Measurements from ENCODE around the gene SUSD6. TPM values are rescaled to one million over a fixed set of nuclear protein-coding genes. Genes with fewer than 3 reads are reported as not detected.
A peak's percentile ranks its signal among the peaks of the same experiment; 100 is the strongest.

Gene SUSD6
- total RNA-seq, 1 donor from 2014 or later = 67.1 TPM

DNA sequence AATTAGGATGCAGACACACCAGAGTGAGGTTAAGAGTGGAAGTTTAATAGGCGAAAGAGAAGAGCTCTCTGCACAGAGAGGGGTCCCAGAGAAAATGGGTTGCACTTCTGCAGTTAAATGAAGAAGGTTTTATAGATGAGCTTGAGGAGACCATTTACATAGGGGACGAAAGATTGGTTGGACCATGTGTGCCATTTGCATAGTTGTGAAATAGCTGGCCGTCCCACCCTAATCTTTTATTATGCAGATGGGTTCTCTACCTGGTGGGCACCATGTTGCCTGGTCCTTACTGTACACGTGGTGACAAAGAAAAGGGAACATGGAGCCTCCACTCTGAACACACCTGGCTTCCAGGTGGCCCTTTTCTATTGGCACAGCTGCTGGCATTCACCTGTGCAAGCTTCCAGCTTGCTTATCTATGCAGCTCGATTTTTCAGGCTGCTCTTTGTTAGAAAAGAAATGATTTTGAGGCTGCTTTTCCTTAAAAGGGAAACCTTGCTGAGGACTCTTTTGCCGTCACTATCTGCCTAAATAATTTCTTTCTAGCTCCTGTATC, 88.4 kb downstream of the SUSD6 start:
- intact Hi-C loops (cut with micrococcal nuclease) = no loop called here
- no peaks in the 10 kb centered on the region for H3K9me3 Mint-ChIP-seq
- H3K4me3 Mint-ChIP-seq = no peak overlapping the region
- no peaks in the 10 kb centered on the region for H3K27me3 Mint-ChIP-seq
- ATAC-seq (ENCODE audit: low read depth) (no peak), DNase-seq (no peak)
- H3K27ac Mint-ChIP-seq = no peak overlapping the region
- peaks cover 95% of the 10 kb centered on the region for H3K4me1 Mint-ChIP-seq
- ChIA-PET CTCF (no interaction called here), POLR2A (interaction anchor here (0.6 to 1.5 kb wide), 3 partner anchors 8 to 856 kb away, joined by 4 to 9 read pairs (median 5); no protein-coding TSS in a partner anchor)
- TF ChIP-seq, protein P1, sequence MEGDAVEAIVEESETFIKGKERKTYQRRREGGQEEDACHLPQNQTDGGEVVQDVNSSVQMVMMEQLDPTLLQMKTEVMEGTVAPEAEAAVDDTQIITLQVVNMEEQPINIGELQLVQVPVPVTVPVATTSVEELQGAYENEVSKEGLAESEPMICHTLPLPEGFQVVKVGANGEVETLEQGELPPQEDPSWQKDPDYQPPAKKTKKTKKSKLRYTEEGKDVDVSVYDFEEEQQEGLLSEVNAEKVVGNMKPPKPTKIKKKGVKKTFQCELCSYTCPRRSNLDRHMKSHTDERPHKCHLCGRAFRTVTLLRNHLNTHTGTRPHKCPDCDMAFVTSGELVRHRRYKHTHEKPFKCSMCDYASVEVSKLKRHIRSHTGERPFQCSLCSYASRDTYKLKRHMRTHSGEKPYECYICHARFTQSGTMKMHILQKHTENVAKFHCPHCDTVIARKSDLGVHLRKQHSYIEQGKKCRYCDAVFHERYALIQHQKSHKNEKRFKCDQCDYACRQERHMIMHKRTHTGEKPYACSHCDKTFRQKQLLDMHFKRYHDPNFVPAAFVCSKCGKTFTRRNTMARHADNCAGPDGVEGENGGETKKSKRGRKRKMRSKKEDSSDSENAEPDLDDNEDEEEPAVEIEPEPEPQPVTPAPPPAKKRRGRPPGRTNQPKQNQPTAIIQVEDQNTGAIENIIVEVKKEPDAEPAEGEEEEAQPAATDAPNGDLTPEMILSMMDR (IDR thresholded peaks at IDR 0.05) = no peak
- H3K36me3 Mint-ChIP-seq (ENCODE audit: low read depth) = peaks cover 15% of the 10 kb centered on the region

DNA sequence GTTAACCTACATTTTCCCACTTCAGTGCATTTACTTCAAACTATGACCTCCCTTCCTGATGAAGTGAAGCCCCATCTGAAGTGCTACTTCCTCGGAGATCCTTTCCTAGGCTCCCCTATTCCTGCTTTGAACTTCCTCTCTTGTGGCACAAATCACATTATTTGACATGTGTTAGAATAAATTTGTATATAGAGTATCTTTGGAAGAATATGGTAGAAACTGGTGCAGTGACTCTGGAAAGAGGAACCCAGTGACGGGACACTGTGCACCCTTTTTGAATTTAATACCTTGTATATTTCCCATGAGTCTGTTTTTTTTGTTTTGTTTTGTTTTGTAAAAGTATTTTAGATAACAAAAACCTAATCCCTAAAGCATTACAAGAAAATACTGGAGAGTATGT, 89.2 kb downstream of the SUSD6 start:
- peak overlapping the region; percentile 19 for H3K27ac Mint-ChIP-seq
- TF ChIP-seq, protein P1 (IDR thresholded peaks at IDR 0.05) = no peak
- CTCF ChIA-PET = no interaction called here
- H3K27me3 Mint-ChIP-seq = no peaks in the 10 kb centered on the region
- intact Hi-C loops (cut with micrococcal nuclease) = no loop called here
- H3K4me1 Mint-ChIP-seq = peaks cover 92% of the 10 kb centered on the region
- no peak overlapping the region for H3K4me3 Mint-ChIP-seq
- DNase-seq (no peak), ATAC-seq (ENCODE audit: low read depth) (no peak)
- H3K36me3 Mint-ChIP-seq (ENCODE audit: low read depth) = peaks cover 20% of the 10 kb centered on the region
- no peaks in the 10 kb centered on the region for H3K9me3 Mint-ChIP-seq
- POLR2A ChIA-PET = no interaction called here

DNA sequence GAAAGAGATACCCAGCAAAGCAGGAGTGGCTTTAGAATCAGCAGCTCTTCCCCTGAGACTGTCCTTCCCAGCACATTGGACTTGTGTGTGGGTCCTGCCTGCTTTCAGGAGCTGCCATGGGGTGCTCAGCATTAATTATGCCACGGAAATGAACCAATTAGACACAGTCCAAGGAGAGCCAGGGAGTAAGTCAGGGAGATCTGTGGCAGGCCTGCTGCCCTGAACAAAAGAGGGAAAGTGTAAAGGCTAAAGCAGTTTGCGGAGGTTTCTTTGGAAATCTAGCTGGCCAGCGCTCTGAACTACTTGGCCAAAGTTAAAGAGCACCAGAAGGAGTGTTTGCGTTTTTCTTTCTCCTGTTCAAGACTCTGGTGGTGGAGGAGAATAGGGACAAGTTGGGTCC, 89.9 kb downstream of the SUSD6 start:
- no peak for ATAC-seq (ENCODE audit: low read depth)
- TF ChIP-seq, protein P1 (IDR thresholded peaks at IDR 0.05) = no peak
- ChIA-PET CTCF (no interaction called here), POLR2A (interaction anchor here (0.8 to 1.4 kb wide), 2 partner anchors 87 to 90 kb away, joined by 3 to 16 read pairs; partner anchors contain the start of gene SUSD6)
- Mint-ChIP-seq H3K4me1 (peaks cover 90% of the 10 kb centered on the region), H3K27ac (peak overlapping the region; percentile 46), H3K9me3 (no peaks in the 10 kb centered on the region), H3K4me3 (no peak overlapping the region), H3K36me3 (ENCODE audit: low read depth) (peaks cover 26% of the 10 kb centered on the region), H3K27me3 (no peaks in the 10 kb centered on the region)
- no peak for DNase-seq
- intact Hi-C loops (cut with micrococcal nuclease) = no loop called here

DNA sequence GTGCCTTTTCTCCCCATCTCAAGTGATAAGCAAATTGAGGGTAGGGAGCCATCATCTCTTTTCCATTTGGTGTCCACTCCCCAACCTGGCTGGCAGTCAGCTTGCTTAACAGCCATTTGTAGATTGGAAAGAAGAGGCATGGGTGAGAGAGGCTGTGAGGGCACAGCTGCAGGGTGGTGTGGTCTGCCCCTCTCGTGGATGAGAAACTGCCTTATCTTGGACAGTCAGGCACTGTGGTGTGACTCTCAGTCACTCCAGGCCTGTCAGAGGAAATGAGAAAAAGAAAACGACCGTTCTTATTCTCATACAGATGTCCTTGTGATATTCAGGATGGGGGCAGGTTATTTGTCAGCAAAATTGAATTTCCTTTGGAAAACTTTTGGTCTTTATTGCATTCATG, 90.5 kb downstream of the SUSD6 start:
- Mint-ChIP-seq H3K27me3 (no peaks in the 10 kb centered on the region), H3K4me3 (no peak overlapping the region), H3K9me3 (no peaks in the 10 kb centered on the region), H3K4me1 (peaks cover 86% of the 10 kb centered on the region), H3K27ac (peak overlapping the region; percentile 51), H3K36me3 (ENCODE audit: low read depth) (peaks cover 32% of the 10 kb centered on the region)
- no peak for DNase-seq
- intact Hi-C loops (cut with micrococcal nuclease) = no loop called here
- no peak for ATAC-seq (ENCODE audit: low read depth)
- CTCF ChIA-PET = no interaction called here
- POLR2A ChIA-PET = interaction anchor here (0.8 to 1.4 kb wide), 2 partner anchors 88 to 90 kb away, joined by 3 to 16 read pairs; partner anchors contain the start of gene SUSD6
- TF ChIP-seq, protein P1 (IDR thresholded peaks at IDR 0.05) = no peak

GRCh38 chr14:69703047-69704039, 91.9 kb downstream of the SUSD6 start:
- Mint-ChIP-seq H3K4me1 (peaks cover 83% of the 10 kb centered on the region), H3K27me3 (no peaks in the 10 kb centered on the region), H3K9me3 (no peaks in the 10 kb centered on the region), H3K4me3 (peak overlapping the region; percentile 59), H3K27ac (peak overlapping the region; percentile 87), H3K36me3 (ENCODE audit: low read depth) (peaks cover 45% of the 10 kb centered on the region)
- TF ChIP-seq, protein P1 (IDR thresholded peaks at IDR 0.05) = no peak
- DNase-seq (no peak), ATAC-seq (ENCODE audit: low read depth) (peak; percentile 63)
- intact Hi-C loops (cut with micrococcal nuclease) = no loop called here
- CTCF ChIA-PET = interaction anchor here (1.1 to 1.3 kb wide), 2 partner anchors 23 to 24 kb away, joined by 3 read pairs; no protein-coding TSS in a partner anchor
- POLR2A ChIA-PET = interaction anchor here (1.3 kb wide), 1 partner anchor 92 kb away, joined by 5 read pairs; the partner anchor contains the start of gene SUSD6
